Hair follicular keratinocyte (primary cell): ENCODE measurements around the gene FOXA3. TPM values are rescaled to one million over a fixed set of nuclear protein-coding genes. Genes with fewer than 3 reads are reported as not detected.

Experiments used
- total RNA-seq: library from RNA; depleted of rRNA; stranded (reverse); fragments of >200 nt; gene quantifications from 2 replicates; pipeline ENCODE4 v1.2.3, GENCODE V29; 2015

FOXA3 gene
- total RNA-seq = not detected in 2 replicates

DNA sequence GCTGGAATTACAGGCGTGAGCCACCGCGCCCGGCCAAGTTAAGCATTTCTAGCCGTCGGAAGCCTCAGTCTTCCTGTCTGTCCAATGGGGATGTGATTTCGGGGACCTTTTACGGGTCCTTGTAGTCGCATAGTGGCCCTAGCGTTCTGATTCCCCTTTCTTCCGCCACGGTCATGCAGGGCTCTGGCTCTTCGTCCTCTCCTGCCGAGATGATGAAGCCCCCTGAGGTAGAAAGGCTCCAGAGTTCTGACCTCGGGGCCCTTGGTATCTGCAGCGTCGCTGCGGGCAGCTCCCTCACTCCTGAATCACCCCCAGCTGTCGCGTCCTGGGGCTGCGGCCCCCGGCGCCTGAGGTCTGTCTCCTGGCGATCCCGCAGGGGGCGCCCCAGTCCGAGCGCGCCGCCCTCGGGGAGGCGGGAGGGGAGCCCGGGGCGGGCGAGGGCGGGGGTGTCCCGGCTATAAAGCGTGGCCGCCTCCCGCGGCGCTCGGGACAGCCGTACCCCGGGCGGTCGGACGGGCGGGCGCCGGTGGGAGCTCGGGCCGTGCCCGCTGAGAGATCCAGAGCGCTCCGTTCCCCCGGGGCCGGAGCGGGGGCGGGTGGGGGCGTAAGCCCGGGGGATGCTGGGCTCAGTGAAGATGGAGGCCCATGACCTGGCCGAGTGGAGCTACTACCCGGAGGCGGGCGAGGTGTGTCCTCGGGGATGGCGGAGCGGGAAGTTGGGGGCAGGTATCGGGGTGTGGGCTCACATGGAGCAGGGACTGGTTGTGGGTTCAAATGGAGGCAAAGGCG is at the start of gene FOXA3:
Gene FOXA3 (plus strand): TSS at position 487 of the 789 bp plus-strand sequence. CDS start 131 bp downstream, at position 618.

DNA sequence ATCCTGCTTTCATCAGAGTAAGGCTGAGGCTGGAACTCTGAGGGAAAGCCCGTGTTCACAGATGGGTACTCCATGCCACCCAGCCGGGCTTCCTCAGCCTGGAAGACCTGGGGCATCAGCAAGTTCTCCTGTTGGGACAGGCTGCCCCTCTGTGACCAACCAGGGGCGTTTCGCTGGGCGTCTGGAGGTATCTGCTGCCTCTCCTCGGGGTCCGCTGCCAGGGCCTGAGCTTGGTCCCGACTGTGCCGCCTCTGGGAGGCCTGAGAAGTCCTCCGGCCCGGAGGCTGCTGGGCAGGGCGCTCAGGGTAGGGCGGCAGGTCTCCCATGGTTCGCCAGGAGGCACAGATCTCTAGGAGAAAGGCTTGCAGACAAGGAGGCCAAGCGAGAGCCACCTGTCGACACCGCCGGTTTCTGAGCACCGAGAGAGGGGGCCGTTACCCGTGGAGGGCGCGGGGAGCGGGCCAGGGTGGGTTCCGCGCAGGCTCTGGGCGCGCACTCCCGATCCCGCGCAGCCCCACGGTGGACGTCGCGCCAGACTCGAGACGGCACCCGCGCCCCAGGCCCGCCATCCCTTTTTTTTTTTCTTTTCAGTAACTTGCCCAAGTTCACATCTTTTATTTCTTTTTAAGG is 49.2 kb upstream of the FOXA3 start, which contains the start of gene RSPH6A:
Gene RSPH6A (minus strand): TSS at position 458 of the 630 bp plus-strand sequence. CDS start 132 bp downstream, at position 326.

DNA sequence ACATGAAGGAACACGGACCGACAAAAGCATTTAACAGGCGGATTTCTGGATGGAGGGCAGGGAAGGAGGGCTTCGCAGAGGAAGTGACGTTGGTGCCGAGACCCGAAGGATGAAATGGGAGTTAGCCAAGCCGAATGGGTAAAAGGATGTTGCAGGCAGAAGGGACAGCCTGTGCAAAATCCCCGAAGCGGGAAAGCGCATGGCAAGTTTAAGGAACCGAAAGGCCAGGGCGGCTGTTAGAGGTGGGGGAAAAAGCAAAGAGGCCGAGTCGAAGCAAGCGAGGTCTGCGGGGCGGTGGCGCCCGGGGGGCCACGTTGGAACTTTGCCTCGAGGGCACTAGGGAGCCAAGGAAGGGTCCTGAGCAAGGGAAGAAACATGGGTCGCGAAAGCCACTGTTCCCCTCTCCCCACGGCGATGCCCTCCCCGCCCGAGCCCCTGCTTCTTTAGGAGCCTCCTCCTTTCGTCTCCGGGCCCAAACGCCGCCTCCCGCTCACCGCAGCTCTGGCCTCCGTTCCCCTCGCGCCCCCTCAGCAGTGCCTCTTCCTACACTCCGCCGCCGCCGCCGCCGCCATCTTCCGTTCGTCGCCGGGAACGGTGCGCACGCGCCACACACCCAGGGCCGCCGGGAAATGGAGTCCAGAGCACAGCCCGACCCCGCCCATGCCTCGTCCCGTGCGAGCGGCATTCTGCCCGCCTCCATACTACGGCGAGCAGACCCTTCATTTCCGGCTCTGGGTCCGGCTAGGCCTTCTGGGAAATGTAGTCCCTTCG is 1.4 kb upstream of the FOXA3 start, which contains the start of gene SYMPK:
Gene SYMPK (minus strand): TSS at position 584 of the 771 bp plus-strand sequence. CDS start 8,652 bp downstream, outside the sequence.

DNA sequence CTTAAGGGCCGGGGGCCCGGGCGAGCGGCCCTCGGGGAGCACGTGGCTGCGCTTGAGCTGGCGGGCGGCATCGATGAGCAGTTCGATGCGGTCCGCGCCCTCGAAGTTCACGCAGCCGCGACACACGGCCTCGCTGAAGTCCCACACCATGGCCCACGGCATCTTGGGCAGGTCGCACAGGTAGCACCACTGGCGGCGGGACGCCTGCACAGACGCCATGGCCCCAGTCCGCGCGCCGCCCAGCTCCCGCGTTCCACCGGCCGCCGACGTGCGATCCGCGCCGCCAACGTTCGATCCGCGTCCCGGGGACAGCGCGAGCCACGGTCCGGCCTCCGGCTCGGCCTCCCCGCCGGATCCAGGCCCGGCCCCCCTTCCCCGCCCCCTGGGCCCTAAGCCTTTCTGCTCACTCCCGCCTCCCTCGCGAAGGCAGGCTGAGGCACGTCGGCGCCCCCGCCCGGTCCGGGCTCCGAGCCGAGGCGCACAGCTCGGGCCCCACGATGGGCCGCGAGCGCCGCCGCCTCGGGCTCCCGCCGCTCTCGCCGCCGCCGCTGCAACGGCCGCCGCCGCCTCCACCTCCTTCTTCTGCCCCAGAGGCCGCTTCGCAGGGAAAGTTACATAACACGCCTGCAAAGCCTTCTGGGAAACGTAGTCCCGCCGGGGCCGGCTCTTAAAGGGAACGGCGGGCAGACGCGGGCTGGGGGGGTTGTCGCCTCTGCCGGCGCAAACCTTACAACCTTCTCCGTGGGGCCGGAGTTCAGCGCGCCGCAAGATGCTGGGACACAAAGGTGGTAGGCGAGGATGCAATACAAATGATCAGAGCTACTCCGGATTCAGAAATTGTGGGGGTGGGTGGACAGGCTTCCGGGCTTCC is 21.7 kb downstream of the FOXA3 start, which contains the start of gene IRF2BP1:
Gene IRF2BP1 (minus strand): TSS at position 586 of the 871 bp plus-strand sequence. CDS start 367 bp downstream, at position 219.

DNA sequence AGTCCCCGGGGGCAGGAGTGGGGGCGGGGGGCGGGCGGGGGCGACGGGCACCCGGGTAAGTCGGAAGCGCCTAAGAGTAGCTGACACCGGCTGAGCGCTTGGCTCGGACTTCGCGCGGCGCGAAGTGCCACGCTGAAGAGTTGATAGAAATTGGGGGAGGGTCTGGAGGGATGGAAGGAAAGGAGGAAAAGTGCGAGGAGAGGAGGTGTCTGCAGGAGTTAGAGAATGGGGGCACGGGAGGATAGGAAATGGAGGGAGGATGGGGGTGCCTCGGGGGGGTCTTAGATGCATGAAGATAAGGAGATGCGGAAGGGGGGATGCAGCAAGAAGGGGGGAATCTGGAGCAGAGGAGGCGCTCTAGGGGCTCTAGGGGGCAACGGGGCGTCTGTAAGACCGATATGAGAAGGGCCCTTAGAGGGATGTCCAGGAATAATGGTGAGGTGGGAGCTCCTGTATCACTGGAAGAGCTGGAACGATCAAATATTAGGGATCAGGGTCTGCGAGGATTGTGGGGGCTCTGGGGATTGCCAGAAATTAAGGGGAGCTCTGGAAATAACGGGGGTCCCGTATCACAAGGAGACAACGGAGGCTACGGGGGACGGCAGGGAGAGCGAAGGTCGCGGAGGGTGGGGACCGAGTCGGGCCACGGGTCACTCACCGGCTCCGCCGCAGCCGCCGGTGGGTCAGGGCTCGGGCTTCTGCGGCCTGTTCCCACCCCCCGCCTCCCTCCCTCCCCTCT is 38.0 kb downstream of the FOXA3 start, which contains the start of gene MYPOP:
Gene MYPOP (minus strand): TSS at position 702 of the 739 bp plus-strand sequence. CDS start 840 bp downstream, outside the sequence.

DNA sequence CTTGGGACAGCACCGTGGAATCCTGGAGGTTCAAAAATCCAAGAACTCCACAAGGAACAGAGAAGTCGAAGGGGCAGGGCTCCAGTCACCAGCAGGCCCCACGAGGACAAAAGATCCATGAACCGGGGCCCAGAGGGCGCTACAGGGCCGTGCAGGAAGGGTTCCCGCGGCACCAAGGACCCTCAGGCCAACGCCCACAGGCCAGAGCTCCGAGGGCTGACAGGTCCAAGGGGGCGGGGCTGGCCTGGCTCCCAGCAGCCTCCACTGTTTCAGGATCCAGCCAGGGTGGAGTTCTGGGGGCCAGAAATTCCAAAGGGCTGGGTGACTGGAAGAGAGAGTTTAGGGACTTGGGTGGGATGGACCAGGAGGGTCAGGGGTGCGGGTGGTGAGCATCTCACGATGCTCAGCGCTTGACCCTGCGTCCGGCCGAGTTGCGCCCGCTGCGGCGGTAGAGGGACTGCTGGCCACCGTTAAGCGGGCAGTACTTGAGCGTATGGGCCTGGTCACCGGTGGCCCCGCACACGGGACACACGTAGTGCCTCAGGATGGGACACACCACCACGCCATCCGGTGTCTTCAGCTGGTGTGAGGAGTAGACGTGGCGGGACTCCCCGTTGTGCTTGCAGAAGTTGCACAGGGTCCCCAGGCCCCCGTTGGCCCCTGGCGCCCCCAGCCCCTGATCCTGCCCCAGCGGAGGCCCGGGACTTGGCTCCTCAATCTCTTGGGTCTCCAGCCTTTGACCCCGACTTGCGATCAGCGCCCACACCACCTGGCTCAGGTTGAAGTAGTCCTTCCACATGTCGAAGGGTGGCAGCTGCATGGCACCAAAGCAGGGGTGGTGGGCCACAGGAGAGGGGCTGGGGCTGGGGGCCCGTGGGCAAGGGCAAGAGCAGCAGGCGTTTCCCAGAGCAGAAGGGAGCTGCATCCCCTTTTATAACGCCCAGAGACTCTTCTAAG is 50.0 kb downstream of the FOXA3 start, which contains the start of gene NANOS2:
Gene NANOS2 (minus strand): TSS at position 905 of the 957 bp plus-strand sequence. CDS start 85 bp downstream, at position 820.

Other genes starting within 250 kb of the FOXA3 start
- gene EML2, start 224.9 kb upstream of the FOXA3 start, total RNA-seq = 74.6 and 132 TPM in 2 replicates
- gene GIPR, start 196.1 kb upstream of the FOXA3 start, total RNA-seq = 0.15 and 1.4 TPM in 2 replicates
- 339 and 436 TPM in 2 replicates for gene SNRPD2, start 172.4 kb upstream of the FOXA3 start, total RNA-seq
- 30.1 and 35.1 TPM in 2 replicates for gene QPCTL, start 171.7 kb upstream of the FOXA3 start, total RNA-seq
- 9.1 and 10.7 TPM in 2 replicates for gene FBXO46, start 133.4 kb upstream of the FOXA3 start, total RNA-seq
- gene MEIOSIN, start 130.9 kb upstream of the FOXA3 start, total RNA-seq = not detected in 2 replicates
- gene SIX5, start 95.1 kb upstream of the FOXA3 start, total RNA-seq = 10.8 and 14.8 TPM in 2 replicates
- 2.1 and 7.1 TPM in 2 replicates for gene DMPK, start 81.8 kb upstream of the FOXA3 start, total RNA-seq
- 40.7 and 41.0 TPM in 2 replicates for gene DMWD, start 71.5 kb upstream of the FOXA3 start, total RNA-seq
- gene RSPH6A, start 49.0 kb upstream of the FOXA3 start, total RNA-seq = not detected in 2 replicates
- 28.9 and 29.0 TPM in 2 replicates for gene SYMPK, start 1.2 kb upstream of the FOXA3 start, total RNA-seq
- 17.1 and 26.2 TPM in 2 replicates for gene IRF2BP1, start 21.8 kb downstream of the FOXA3 start, total RNA-seq
- 3.2 and 6.8 TPM in 2 replicates for gene MYPOP, start 38.3 kb downstream of the FOXA3 start, total RNA-seq
- not detected in 2 replicates for gene NANOS2, start 50.5 kb downstream of the FOXA3 start, total RNA-seq
- gene NOVA2, start 109.5 kb downstream of the FOXA3 start, total RNA-seq = not detected in 2 replicates
- 8.1 and 12.6 TPM in 2 replicates for gene CCDC61, start 131.1 kb downstream of the FOXA3 start, total RNA-seq
- gene PGLYRP1, start 158.7 kb downstream of the FOXA3 start, total RNA-seq = not detected in 2 replicates
- gene IGFL4, start 176.7 kb downstream of the FOXA3 start, total RNA-seq = not detected in 2 replicates